Measurements from ENCODE around the gene PDE1A.

PDE1A gene

DNA sequence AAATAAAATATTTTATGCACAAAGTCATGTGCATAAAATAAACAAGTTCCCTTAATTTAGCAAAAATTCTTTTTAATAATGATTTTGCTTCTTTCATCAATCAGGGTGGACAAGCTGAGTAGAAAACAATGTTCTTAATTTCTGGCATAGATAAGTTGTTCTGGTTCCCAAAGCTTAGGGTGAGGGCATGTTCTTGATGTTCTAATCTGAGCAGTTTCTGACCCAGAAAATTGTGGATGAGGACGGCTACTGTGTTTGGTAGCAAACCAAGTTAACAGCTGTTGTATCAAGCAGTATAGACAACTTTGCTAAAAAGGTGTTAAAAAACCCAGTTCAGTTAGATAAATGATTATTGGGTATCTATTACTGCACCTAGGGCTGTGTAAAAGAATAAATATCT lies 158.9 kb downstream of the PDE1A start:
- TF ChIP-seq, protein P1, sequence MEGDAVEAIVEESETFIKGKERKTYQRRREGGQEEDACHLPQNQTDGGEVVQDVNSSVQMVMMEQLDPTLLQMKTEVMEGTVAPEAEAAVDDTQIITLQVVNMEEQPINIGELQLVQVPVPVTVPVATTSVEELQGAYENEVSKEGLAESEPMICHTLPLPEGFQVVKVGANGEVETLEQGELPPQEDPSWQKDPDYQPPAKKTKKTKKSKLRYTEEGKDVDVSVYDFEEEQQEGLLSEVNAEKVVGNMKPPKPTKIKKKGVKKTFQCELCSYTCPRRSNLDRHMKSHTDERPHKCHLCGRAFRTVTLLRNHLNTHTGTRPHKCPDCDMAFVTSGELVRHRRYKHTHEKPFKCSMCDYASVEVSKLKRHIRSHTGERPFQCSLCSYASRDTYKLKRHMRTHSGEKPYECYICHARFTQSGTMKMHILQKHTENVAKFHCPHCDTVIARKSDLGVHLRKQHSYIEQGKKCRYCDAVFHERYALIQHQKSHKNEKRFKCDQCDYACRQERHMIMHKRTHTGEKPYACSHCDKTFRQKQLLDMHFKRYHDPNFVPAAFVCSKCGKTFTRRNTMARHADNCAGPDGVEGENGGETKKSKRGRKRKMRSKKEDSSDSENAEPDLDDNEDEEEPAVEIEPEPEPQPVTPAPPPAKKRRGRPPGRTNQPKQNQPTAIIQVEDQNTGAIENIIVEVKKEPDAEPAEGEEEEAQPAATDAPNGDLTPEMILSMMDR (IDR thresholded peaks at IDR 0.05; ENCODE audit: control insufficient read depth, extremely low read depth, insufficient read depth), result no peak
- H3K4me3 ChIP-seq (ENCODE audit: low read depth, low read length), result no peak overlapping the region
- no peak for DNase-seq (ENCODE audit: low read depth)

DNA sequence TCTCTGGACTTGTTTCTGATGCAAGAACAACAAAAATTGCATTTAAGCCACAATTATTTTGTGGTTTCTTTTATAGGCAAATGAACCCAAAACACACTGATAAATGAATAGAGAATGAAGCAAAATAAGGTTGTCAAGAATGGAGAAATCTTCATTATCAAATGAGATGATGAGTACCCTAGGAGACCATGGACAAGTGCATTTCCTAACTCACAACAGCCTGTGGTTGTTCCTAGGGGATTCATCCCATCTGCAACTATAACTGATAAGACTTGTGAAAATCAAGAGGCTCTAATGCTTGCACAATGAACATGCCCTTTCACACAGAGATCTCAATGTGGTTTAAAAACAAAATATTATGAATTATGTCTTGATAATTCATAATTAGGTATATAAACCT lies 159.9 kb downstream of the PDE1A start:
- TF ChIP-seq, protein P1 (IDR thresholded peaks at IDR 0.05; ENCODE audit: control insufficient read depth, extremely low read depth, insufficient read depth), result no peak
- H3K4me3 ChIP-seq (ENCODE audit: low read depth, low read length), result no peak overlapping the region
- no peak for DNase-seq (ENCODE audit: low read depth)

DNA sequence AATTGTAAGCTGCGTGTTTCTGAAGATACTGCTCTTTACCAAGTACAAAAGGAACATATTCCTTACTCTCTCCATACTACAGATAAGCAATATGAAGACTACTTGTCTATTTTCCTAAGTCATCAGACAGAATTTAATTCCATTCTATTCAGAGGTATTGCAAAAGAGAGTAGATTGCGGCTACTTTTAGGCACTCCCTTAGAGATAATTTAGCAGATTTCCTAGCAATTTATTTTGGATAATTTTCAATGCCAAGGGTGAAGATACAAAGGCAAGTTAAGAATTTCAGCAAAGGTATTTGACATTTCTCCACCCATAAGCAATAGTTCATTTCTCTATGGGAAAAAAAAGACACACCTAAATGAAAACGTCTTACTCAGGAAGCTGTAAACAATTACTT lies 161.1 kb downstream of the PDE1A start:
- TF ChIP-seq, protein P1 (IDR thresholded peaks at IDR 0.05; ENCODE audit: control insufficient read depth, extremely low read depth, insufficient read depth), result no peak

DNA sequence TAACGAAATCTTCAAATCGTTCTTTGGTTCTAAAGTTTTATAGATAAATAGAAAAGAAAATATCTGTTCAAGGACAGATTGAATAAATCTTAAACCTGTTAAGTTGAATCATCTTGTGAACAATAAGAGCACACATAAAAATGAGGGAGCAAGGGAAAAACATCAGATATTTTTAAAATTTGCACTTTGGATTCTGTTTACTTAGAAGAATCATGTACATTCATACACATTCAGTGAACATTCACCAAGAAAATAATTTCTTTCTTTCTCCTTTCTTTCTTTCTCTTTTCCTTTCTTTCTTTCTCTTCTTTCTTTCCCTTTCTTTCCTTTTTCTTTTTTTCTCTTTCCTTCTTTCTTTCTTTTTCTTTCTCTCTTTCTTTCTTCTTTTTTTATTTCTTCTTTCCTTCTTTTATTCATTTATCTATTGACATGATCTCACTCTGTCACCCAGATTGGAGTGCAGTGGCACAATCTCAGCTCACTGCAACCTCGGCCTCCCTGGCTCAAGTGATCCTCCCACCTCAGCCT lies 164.9 kb downstream of the PDE1A start:
- TF ChIP-seq, protein P1 (IDR thresholded peaks at IDR 0.05; ENCODE audit: control insufficient read depth, extremely low read depth, insufficient read depth), result no peak
- DNase-seq (ENCODE audit: low read depth), result no peak
- no peak overlapping the region for H3K4me3 ChIP-seq (ENCODE audit: low read depth, low read length)

More for the DNA sequence above, 161.1 kb downstream of the PDE1A start:
- DNase-seq (ENCODE audit: low read depth), result no peak
- H3K4me3 ChIP-seq (ENCODE audit: low read depth, low read length), result no peak overlapping the region

DNA sequence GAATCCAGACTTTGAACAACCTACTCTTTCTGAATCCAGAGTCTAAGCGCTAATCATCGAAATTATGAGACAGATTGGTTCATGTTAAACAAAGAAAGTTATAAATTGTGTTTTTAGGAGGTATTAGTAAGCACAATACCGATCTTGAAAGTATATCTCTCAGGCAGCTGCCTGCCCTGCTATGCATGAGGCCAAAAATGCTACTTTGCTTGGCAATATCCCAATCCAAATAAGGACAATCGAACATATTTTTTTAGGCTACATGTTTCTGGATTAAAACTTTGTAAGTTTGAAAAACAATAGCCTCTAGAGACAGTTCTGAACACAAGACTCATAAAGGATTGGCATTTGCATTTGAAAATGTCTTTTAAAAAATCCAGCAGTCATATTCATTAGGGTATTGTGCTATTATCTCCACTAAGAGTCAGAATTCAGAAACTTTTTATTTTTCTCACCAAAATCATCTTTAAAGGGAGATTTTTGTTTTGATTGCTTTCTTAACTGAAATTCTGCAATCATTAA lies 167.1 kb downstream of the PDE1A start:
- TF ChIP-seq, protein P1 (IDR thresholded peaks at IDR 0.05; ENCODE audit: control insufficient read depth, extremely low read depth, insufficient read depth), result no peak
- no peak overlapping the region for H3K4me3 ChIP-seq (ENCODE audit: low read depth, low read length)
- DNase-seq (ENCODE audit: low read depth), result no peak

DNA sequence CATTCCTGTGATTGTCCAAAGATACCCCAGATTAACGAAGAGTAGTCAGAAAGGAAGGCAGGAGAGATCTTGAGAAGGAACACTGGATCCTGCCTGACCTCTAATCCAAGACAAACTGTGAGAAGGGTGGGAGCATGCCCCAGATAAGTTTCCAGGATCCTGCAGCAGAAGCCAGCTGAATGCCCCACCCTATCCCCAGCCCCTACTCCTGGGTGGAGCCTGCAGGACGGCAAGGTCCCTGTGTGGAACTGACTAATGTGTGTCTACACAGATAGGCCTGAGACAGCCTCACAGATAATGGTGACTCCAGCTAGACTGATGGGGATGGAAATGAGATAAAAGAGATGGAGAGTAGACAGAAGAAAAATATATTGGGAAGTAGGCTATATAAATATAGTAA lies 174.3 kb downstream of the PDE1A start:
- H3K4me3 ChIP-seq (ENCODE audit: low read depth, low read length), result no peak overlapping the region
- no peak for DNase-seq (ENCODE audit: low read depth)
- TF ChIP-seq, protein P1 (IDR thresholded peaks at IDR 0.05; ENCODE audit: control insufficient read depth, extremely low read depth, insufficient read depth), result no peak

DNA sequence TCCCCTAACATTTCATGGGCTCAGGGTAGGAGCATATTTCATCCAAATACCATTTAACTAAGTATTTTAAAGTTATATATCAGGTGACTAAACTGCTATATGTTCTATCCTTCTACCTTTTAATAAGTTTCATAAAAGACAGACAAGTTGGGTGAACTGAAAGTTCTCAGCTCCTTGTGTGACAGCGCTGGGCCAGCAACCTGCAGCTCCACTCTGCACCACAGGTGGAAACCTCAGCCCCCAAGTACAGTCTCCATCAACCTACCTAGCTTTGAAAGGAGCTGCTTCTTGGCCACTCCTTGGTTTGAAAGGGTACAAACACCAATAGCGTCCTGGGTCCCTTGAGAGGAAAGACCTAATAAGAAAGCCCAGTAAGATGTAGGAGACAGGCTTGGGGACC lies 177.9 kb downstream of the PDE1A start:
- TF ChIP-seq, protein P1 (IDR thresholded peaks at IDR 0.05; ENCODE audit: control insufficient read depth, extremely low read depth, insufficient read depth), result no peak
- H3K4me3 ChIP-seq (ENCODE audit: low read depth, low read length), result no peak overlapping the region
- no peak for DNase-seq (ENCODE audit: low read depth)

Measured in LNCaP clone FGC (cell line).